Measurements from ENCODE around the gene PXDN. TPM values are rescaled to one million over a fixed set of nuclear protein-coding genes. Genes with fewer than 3 reads are reported as not detected.

The PXDN gene
- total and polyA plus RNA-seq, 2 donors (not counting 3 experiments of a cell fraction or from before 2014, with no cell fraction given): 231 to 308 TPM

DNA sequence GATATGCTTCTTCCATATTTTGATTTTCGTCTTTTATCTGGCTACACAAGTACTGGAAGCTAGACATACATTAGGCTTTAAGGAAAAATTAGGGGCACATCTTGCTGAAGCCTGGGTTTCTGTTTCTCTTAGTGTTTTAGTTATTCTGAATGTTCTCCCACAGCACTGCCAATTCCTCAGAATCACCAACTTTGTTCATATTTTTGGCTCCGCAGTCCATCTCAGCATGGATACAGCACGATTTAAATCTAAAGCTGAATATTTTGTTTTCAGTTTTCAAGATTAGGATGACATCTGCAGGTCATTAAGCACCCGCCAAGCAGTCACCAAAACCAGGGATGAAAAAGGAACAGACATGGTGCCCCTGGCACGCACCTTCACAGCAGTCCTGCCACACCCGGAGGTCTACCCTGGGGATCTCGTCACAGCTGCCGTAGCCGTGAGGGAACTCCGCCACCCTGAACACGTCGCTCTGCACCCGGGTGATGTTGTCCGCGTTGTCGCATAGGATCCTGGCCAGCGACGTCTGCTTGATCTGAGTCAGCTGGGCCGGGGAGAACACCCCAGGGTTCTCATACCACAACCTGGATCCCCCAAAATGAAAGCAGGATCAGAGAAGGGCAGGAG lies 101.2 kb downstream of the PXDN start:
- no peak overlapping the region for H2AFZ ChIP-seq (ENCODE audit: low read depth, low read length)
- intact Hi-C loops (cut with micrococcal nuclease) (loop anchor here (5.0 kb wide), 1 partner anchor 51 kb away; no protein-coding TSS in a partner anchor), dilution Hi-C loops (cut with MboI; ENCODE audit: extremely low pct_ligation_motif_present, low sequenced_read_pairs) (no loop called here)
- H3K4me1 ChIP-seq (ENCODE audit: control insufficient read depth, extremely low read depth, insufficient read depth, low read length): peaks cover 2% of the 10 kb centered on the region
- no peak for TF ChIP-seq EZH2 (IDR thresholded peaks at IDR 0.05; ENCODE audit: borderline replicate concordance, low read depth, low read length, severe bottlenecking)
- TF ChIP-seq, protein P1, sequence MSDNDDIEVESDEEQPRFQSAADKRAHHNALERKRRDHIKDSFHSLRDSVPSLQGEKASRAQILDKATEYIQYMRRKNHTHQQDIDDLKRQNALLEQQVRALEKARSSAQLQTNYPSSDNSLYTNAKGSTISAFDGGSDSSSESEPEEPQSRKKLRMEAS (IDR thresholded peaks at IDR 0.05; ENCODE audit: insufficient read depth, insufficient read length): no peak
- no peak for TF ChIP-seq GATA2 (IDR thresholded peaks at IDR 0.05; ENCODE audit: insufficient read depth, insufficient read length, low read depth, low read length)
- TF ChIP-seq, protein P2, sequence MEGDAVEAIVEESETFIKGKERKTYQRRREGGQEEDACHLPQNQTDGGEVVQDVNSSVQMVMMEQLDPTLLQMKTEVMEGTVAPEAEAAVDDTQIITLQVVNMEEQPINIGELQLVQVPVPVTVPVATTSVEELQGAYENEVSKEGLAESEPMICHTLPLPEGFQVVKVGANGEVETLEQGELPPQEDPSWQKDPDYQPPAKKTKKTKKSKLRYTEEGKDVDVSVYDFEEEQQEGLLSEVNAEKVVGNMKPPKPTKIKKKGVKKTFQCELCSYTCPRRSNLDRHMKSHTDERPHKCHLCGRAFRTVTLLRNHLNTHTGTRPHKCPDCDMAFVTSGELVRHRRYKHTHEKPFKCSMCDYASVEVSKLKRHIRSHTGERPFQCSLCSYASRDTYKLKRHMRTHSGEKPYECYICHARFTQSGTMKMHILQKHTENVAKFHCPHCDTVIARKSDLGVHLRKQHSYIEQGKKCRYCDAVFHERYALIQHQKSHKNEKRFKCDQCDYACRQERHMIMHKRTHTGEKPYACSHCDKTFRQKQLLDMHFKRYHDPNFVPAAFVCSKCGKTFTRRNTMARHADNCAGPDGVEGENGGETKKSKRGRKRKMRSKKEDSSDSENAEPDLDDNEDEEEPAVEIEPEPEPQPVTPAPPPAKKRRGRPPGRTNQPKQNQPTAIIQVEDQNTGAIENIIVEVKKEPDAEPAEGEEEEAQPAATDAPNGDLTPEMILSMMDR (IDR thresholded peaks at IDR 0.05; ENCODE audit: extremely low read depth in 1 of 2, insufficient read depth in 1 of 2, low read depth in 1 of 2, low read length in 2 of 2): no peak
- TF ChIP-seq POLR2A (IDR thresholded peaks at IDR 0.05; ENCODE audit: low read depth, low read length): no peak
- no peak for TF ChIP-seq POLR2AphosphoS5 (IDR thresholded peaks at IDR 0.05; ENCODE audit: insufficient read depth, low read depth, low read length)
- TF ChIP-seq FOS (IDR thresholded peaks at IDR 0.05; ENCODE audit: borderline replicate concordance, insufficient read depth, low read length): no peak
- no peak for TF ChIP-seq JUN (IDR thresholded peaks at IDR 0.05; ENCODE audit: borderline replicate concordance, insufficient read depth, insufficient read length, low read depth)
- no peak for TF ChIP-seq MYC (IDR thresholded peaks at IDR 0.05; ENCODE audit: low read depth, low read length)
- H3K4me3 ChIP-seq (replicated peaks in 1 of 3; ENCODE audit: insufficient read depth in 1 of 3, low read depth in 1 of 3, low read length in 3 of 3): no peak overlapping the region
- CTCF ChIA-PET: interaction anchor here (1.0 to 3.1 kb wide), 2 partner anchors 10 to 108 kb away, joined by 3 to 14 read pairs; no protein-coding TSS in a partner anchor
- DNase-seq (ENCODE audit: low read depth, low spot score): no peak
- H3K27ac ChIP-seq (ENCODE audit: insufficient read depth, low read depth, low read length): no peak overlapping the region
- no TSS peak for BruUV-seq (replicated peaks)
- no peaks in the 10 kb centered on the region for H3K9me1 ChIP-seq (replicated peaks; ENCODE audit: control insufficient read depth, extremely low read depth, insufficient read depth, low read length)
- no peaks in the 10 kb centered on the region for H3K9me3 ChIP-seq (replicated peaks; ENCODE audit: control insufficient read depth, insufficient read depth, low read length)
- H3K9ac ChIP-seq (replicated peaks; ENCODE audit: extremely low read depth, insufficient read depth, low read length): no peak overlapping the region
- H3K79me2 ChIP-seq (ENCODE audit: control insufficient read depth, insufficient read depth, low read length): no peaks in the 10 kb centered on the region
- no peak overlapping the region for H3K4me2 ChIP-seq (ENCODE audit: insufficient read depth, low read length)
- no peaks in the 10 kb centered on the region for H3K27me3 ChIP-seq (ENCODE audit: control insufficient read depth in 2 of 2, insufficient read depth in 2 of 2, low read length in 2 of 2)
- no peaks in the 10 kb centered on the region for H4K20me1 ChIP-seq (replicated peaks; ENCODE audit: control insufficient read depth, extremely low read depth, insufficient read depth, low read length)
- POLR2A ChIA-PET: no interaction called here
- no peak for FAIRE-seq
- H3K36me3 ChIP-seq (ENCODE audit: control insufficient read depth in 2 of 2, extremely low read depth in 1 of 2, insufficient read depth in 2 of 2, low read length in 2 of 2): peaks cover 17 to 25% of the 10 kb centered on the region in 2 experiments
